HCT116 (cell line): Measurements from ENCODE around the gene IFNGR2.

Experiments used
- CEBPB ChIP-seq: IDR thresholded peaks from 2 replicates; pipeline ENCODE4 v1.6.1; 2012; ENCODE audit warnings: low read depth
- POLR2A ChIP-seq: IDR thresholded peaks from 2 replicates; pipeline ENCODE4 v1.7.0; 2011; ENCODE audit warnings: borderline replicate concordance; ENCODE audit not compliant: insufficient read depth, insufficient read length; ENCODE audit errors: extremely low read depth
- POLR2AphosphoS5 ChIP-seq: IDR thresholded peaks from 2 replicates; pipeline ENCODE4 v1.6.1; 2011; ENCODE audit warnings: mild to moderate bottlenecking, low read depth, low read length, moderate library complexity
- RAD21 ChIP-seq: IDR thresholded peaks from 2 replicates; pipeline ENCODE4 v1.6.1; 2012; ENCODE audit warnings: low read depth, mild to moderate bottlenecking
- SIN3A ChIP-seq: IDR thresholded peaks from 2 replicates; pipeline ENCODE4 v1.6.1; 2012; ENCODE audit warnings: low read depth
- SP1 ChIP-seq: IDR thresholded peaks from 2 replicates; pipeline ENCODE4 v1.6.1; 2012; ENCODE audit warnings: low read depth
- TCF7L2 ChIP-seq: IDR thresholded peaks from 2 replicates; pipeline ENCODE4 v1.7.0; 2011; ENCODE audit warnings: borderline replicate concordance, inconsistent platforms; ENCODE audit not compliant: insufficient read depth, insufficient read length; ENCODE audit errors: extremely low read depth
- YY1 ChIP-seq: IDR thresholded peaks from 2 replicates; pipeline ENCODE4 v1.6.1; 2011; ENCODE audit warnings: low read length, low read depth, moderate library complexity, mild to moderate bottlenecking; ENCODE audit not compliant: insufficient replicate concordance; ENCODE audit errors: extremely low read depth
- TF ChIP-seq, protein P1 (sequence below): IDR thresholded peaks from 2 replicates; pipeline ENCODE4 v1.6.1; 2012
- TF ChIP-seq, protein P2 (sequence below), 3 experiments: fragments of 200-600 bp in 1 of 3; sonication (generic) in 1 of 3; IDR thresholded peaks in 2 of 3; conservative IDR thresholded peaks in 1 of 3; 2 replicates each; pipeline ENCODE4 v1.5.1; 2012 to 2017; ENCODE audit warnings: low read depth in 2 of 3, low read length in 2 of 3, antibody characterized with exemption in 1 of 3, borderline replicate concordance in 1 of 3, control low read depth in 1 of 3, mild to moderate bottlenecking in 1 of 3, mixed read lengths in 1 of 3, mixed run types in 1 of 3, moderate library complexity in 1 of 3; ENCODE audit not compliant: insufficient read depth in 1 of 3
- TF ChIP-seq, protein P3 (sequence below): IDR thresholded peaks from 2 replicates; pipeline ENCODE4 v1.6.1; 2011; ENCODE audit warnings: mild to moderate bottlenecking, low read length, moderate library complexity; ENCODE audit not compliant: insufficient replicate concordance; ENCODE audit errors: extremely low read depth
- TF ChIP-seq, protein P4 (sequence below): IDR thresholded peaks from 2 replicates; pipeline ENCODE4 v1.6.1; 2012; ENCODE audit warnings: low read depth

DNA sequence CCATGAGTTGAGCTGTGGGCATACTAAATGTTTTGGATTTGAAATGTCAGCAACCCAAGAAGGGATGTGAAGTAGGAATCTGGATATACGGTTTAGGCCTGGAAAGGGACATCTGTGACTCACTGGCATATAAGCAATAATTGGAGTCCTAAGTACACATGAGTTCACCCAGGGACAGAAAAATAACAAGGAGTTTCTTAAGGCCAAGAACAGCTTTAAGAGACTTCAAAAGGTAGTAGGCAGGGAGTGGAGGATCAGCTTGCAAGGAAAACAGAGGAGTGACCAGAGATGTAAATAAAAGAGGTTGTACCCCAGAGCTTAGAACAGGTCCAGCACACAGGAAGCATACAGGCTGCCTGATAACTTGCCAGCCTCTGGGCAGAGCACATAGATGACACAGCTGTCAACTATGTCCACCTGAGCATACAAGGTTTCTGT is 48.4 kb downstream of the IFNGR2 start:
- TF ChIP-seq, protein P1, sequence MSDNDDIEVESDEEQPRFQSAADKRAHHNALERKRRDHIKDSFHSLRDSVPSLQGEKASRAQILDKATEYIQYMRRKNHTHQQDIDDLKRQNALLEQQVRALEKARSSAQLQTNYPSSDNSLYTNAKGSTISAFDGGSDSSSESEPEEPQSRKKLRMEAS: no peak
- TF ChIP-seq TCF7L2 (no peak), POLR2A (no peak), SIN3A (no peak), POLR2AphosphoS5 (no peak), RAD21 (no peak), YY1 (no peak), SP1 (no peak), CEBPB (no peak)
- TF ChIP-seq, protein P2, sequence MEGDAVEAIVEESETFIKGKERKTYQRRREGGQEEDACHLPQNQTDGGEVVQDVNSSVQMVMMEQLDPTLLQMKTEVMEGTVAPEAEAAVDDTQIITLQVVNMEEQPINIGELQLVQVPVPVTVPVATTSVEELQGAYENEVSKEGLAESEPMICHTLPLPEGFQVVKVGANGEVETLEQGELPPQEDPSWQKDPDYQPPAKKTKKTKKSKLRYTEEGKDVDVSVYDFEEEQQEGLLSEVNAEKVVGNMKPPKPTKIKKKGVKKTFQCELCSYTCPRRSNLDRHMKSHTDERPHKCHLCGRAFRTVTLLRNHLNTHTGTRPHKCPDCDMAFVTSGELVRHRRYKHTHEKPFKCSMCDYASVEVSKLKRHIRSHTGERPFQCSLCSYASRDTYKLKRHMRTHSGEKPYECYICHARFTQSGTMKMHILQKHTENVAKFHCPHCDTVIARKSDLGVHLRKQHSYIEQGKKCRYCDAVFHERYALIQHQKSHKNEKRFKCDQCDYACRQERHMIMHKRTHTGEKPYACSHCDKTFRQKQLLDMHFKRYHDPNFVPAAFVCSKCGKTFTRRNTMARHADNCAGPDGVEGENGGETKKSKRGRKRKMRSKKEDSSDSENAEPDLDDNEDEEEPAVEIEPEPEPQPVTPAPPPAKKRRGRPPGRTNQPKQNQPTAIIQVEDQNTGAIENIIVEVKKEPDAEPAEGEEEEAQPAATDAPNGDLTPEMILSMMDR (IDR thresholded peaks at IDR 0.05 in 2 of 3, conservative IDR thresholded peaks at IDR 0.05 in 1 of 3; ENCODE audit: borderline replicate concordance in 1 of 3, insufficient read depth in 1 of 3, low read depth in 2 of 3, low read length in 2 of 3): no peak
- TF ChIP-seq, protein P3, sequence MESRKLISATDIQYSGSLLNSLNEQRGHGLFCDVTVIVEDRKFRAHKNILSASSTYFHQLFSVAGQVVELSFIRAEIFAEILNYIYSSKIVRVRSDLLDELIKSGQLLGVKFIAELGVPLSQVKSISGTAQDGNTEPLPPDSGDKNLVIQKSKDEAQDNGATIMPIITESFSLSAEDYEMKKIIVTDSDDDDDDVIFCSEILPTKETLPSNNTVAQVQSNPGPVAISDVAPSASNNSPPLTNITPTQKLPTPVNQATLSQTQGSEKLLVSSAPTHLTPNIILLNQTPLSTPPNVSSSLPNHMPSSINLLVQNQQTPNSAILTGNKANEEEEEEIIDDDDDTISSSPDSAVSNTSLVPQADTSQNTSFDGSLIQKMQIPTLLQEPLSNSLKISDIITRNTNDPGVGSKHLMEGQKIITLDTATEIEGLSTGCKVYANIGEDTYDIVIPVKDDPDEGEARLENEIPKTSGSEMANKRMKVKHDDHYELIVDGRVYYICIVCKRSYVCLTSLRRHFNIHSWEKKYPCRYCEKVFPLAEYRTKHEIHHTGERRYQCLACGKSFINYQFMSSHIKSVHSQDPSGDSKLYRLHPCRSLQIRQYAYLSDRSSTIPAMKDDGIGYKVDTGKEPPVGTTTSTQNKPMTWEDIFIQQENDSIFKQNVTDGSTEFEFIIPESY: no peak
- TF ChIP-seq, protein P4, sequence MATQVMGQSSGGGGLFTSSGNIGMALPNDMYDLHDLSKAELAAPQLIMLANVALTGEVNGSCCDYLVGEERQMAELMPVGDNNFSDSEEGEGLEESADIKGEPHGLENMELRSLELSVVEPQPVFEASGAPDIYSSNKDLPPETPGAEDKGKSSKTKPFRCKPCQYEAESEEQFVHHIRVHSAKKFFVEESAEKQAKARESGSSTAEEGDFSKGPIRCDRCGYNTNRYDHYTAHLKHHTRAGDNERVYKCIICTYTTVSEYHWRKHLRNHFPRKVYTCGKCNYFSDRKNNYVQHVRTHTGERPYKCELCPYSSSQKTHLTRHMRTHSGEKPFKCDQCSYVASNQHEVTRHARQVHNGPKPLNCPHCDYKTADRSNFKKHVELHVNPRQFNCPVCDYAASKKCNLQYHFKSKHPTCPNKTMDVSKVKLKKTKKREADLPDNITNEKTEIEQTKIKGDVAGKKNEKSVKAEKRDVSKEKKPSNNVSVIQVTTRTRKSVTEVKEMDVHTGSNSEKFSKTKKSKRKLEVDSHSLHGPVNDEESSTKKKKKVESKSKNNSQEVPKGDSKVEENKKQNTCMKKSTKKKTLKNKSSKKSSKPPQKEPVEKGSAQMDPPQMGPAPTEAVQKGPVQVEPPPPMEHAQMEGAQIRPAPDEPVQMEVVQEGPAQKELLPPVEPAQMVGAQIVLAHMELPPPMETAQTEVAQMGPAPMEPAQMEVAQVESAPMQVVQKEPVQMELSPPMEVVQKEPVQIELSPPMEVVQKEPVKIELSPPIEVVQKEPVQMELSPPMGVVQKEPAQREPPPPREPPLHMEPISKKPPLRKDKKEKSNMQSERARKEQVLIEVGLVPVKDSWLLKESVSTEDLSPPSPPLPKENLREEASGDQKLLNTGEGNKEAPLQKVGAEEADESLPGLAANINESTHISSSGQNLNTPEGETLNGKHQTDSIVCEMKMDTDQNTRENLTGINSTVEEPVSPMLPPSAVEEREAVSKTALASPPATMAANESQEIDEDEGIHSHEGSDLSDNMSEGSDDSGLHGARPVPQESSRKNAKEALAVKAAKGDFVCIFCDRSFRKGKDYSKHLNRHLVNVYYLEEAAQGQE: no peak
